Measurements from ENCODE around the gene FMN2.

- TF ChIP-seq CTCF (IDR thresholded peaks at IDR 0.05), result no peak
- no peak for TF ChIP-seq POLR2A (IDR thresholded peaks at IDR 0.05)
Observed at GRCh38 chr1:240484804-240485443, 393.2 kb downstream of the FMN2 start.

Measured in body of pancreas (tissue), 4 donors.